KMS-11 (cell line): ENCODE measurements around the gene CAMTA1.

Experiments used
- H2AFZ ChIP-seq: fragments of 200-600 bp; sonication (generic); 2 replicates; pipeline ENCODE4 v1.6.1; 2016; ENCODE audit warnings: antibody characterized with exemption, mixed run types, low read depth
- H3K27ac ChIP-seq: fragments of 200-600 bp; sonication (generic); 2 replicates; pipeline ENCODE4 v1.6.1; 2016; ENCODE audit warnings: mild to moderate bottlenecking, mixed run types
- H3K27me3 ChIP-seq: fragments of 200-600 bp; sonication (generic); 2 replicates; pipeline ENCODE4 v1.6.1; 2017; ENCODE audit warnings: mild to moderate bottlenecking, low read depth, mixed run types, moderate library complexity; ENCODE audit not compliant: insufficient read depth
- H3K36me3 ChIP-seq: fragments of 200-600 bp; sonication (generic); 2 replicates; pipeline ENCODE4 v1.6.1; 2017; ENCODE audit warnings: mild to moderate bottlenecking, mixed run types; ENCODE audit not compliant: insufficient read depth
- H3K4me1 ChIP-seq: fragments of 200-600 bp; sonication (generic); 2 replicates; pipeline ENCODE4 v1.6.1; 2016; ENCODE audit warnings: mild to moderate bottlenecking, low read depth, mixed run types; ENCODE audit not compliant: poor library complexity, severe bottlenecking
- H3K4me2 ChIP-seq: fragments of 200-600 bp; sonication (generic); 2 replicates; pipeline ENCODE4 v1.7.0; 2016; ENCODE audit warnings: mild to moderate bottlenecking, mixed run types
- H3K4me3 ChIP-seq: fragments of 200-600 bp; sonication (generic); IDR thresholded peaks from 2 replicates; pipeline ENCODE4 v1.6.1; 2017; ENCODE audit warnings: low read depth, low read length, mixed read lengths; ENCODE audit not compliant: insufficient read depth
- H3K79me2 ChIP-seq: fragments of 200-600 bp; sonication (generic); 2 replicates; pipeline ENCODE4 v1.6.1; 2016; ENCODE audit warnings: low read depth, mixed run types; ENCODE audit not compliant: insufficient read depth
- H3K9ac ChIP-seq: fragments of 200-600 bp; sonication (generic); 2 replicates; pipeline ENCODE4 v1.6.1; 2016; ENCODE audit warnings: mild to moderate bottlenecking, mixed run types
- H4K20me1 ChIP-seq: fragments of 200-600 bp; sonication (generic); 2 replicates; pipeline ENCODE4 v1.6.1; 2016; ENCODE audit warnings: mild to moderate bottlenecking, mixed run types; ENCODE audit not compliant: insufficient read depth
- TF ChIP-seq, protein P1 (sequence below): fragments of 200-600 bp; sonication (generic); conservative IDR thresholded peaks from 2 replicates; pipeline ENCODE4 v1.6.1; 2017; ENCODE audit warnings: low read depth, mild to moderate bottlenecking, antibody characterized with exemption, low read length, moderate library complexity, mixed read lengths

CAMTA1 gene

DNA sequence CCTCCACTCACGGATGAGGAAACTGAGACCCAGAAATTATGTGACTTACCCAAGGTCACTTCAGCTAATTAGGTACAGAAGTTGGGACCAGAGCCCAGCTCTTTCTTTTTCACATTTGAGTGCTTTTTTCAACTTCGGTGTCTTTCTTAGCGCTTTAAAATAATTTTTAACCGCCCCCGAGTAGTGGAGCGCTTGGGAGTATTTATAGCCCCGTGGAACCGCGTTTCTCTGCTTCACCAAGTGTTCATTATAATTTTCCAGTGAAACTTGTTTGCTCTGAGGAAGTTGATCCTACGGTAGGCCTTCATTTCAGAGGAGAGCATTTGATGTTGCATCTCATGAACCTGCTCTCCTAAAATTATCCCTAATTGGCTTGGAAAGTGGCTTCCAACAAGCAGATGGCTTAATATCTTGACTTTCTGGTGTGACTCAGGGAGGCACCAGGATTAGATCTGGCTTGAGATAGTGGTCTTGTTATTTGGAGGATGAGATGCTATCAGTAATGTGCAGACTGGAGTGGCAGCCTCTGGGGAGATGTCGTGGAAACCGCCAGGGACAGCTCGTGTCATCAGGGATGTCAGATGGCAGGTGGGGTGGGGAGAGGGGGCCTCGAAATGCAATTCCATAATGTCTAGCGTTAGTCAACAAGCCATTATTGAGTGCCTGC, 321.3 kb downstream of the CAMTA1 start:
- no peak overlapping the region for H3K27ac ChIP-seq
- no peaks in the 10 kb centered on the region for H3K4me1 ChIP-seq
- peaks cover 40% of the 10 kb centered on the region for H3K27me3 ChIP-seq
- no peak overlapping the region for H3K9ac ChIP-seq
- H3K4me2 ChIP-seq: no peak overlapping the region
- no peaks in the 10 kb centered on the region for H3K79me2 ChIP-seq
- no peak overlapping the region for H2AFZ ChIP-seq
- no peaks in the 10 kb centered on the region for H4K20me1 ChIP-seq
- no peak overlapping the region for H3K4me3 ChIP-seq
- no peaks in the 10 kb centered on the region for H3K36me3 ChIP-seq
- TF ChIP-seq, protein P1, sequence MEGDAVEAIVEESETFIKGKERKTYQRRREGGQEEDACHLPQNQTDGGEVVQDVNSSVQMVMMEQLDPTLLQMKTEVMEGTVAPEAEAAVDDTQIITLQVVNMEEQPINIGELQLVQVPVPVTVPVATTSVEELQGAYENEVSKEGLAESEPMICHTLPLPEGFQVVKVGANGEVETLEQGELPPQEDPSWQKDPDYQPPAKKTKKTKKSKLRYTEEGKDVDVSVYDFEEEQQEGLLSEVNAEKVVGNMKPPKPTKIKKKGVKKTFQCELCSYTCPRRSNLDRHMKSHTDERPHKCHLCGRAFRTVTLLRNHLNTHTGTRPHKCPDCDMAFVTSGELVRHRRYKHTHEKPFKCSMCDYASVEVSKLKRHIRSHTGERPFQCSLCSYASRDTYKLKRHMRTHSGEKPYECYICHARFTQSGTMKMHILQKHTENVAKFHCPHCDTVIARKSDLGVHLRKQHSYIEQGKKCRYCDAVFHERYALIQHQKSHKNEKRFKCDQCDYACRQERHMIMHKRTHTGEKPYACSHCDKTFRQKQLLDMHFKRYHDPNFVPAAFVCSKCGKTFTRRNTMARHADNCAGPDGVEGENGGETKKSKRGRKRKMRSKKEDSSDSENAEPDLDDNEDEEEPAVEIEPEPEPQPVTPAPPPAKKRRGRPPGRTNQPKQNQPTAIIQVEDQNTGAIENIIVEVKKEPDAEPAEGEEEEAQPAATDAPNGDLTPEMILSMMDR: no peak

DNA sequence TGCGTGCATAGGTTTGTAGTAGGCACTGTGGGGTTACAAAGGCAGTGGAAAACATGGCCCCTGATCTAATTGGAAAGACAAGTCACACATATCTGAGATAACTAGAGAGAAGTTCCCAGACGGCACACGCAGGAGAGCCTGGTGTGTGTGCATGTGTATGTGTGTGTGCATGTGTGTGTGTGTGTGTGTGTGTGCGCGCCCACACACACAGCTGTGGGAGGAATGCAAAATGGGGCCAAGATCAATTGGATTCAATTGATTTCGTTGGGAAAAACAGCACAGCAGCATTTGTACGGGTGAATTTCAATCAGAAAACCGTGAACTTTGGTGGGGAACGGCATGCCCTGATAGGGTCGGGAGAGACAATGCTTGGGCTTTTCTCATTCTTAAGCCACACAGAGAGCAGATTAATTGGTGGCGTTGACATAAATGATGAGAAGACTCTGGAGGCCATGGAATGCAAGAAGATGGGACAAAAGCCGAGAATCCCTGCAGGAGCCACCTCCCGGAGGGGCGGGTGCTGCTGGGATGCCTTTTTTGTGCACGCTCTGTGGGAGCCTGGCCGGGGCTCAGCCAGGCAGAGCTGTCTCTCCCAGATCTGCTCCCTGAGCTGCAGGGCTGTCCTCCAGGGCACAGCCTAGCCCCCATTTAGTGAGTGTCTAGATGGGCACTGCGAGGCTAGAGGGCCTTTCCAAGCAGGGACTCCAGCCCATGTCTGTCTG, 322.0 kb downstream of the CAMTA1 start:
- TF ChIP-seq, protein P1: no peak
- no peaks in the 10 kb centered on the region for H3K36me3 ChIP-seq

DNA sequence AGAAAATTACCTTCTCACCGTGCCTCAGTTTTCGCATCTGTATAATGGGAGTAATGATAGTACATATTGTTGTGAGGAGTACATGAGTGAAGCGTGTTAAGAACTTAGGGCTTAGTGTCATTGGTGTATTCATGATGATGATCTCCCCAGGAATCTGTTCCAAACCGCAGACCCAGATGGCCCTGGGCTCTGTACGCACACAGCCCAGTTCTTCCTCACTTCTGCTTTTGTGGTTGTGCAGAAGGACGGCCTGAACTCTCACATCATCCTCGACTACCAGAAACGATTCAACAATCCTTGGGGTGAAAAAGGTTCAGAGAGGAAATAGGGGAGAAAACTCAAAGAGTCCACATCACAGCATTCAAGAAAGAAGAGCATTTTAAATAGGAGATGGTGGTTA, 323.0 kb downstream of the CAMTA1 start:
- no peak overlapping the region for H3K4me2 ChIP-seq
- no peak overlapping the region for H3K27ac ChIP-seq
- H4K20me1 ChIP-seq: no peaks in the 10 kb centered on the region
- H3K27me3 ChIP-seq: peaks cover 40% of the 10 kb centered on the region
- H3K4me1 ChIP-seq: no peaks in the 10 kb centered on the region
- H2AFZ ChIP-seq: no peak overlapping the region
- no peak overlapping the region for H3K4me3 ChIP-seq
- no peak overlapping the region for H3K9ac ChIP-seq
- TF ChIP-seq, protein P1: no peak
- no peaks in the 10 kb centered on the region for H3K36me3 ChIP-seq
- H3K79me2 ChIP-seq: no peaks in the 10 kb centered on the region

More for the DNA sequence above, 322.0 kb downstream of the CAMTA1 start:
- H4K20me1 ChIP-seq: no peaks in the 10 kb centered on the region
- no peaks in the 10 kb centered on the region for H3K79me2 ChIP-seq
- H2AFZ ChIP-seq: no peak overlapping the region
- H3K27me3 ChIP-seq: peaks cover 40% of the 10 kb centered on the region
- H3K4me2 ChIP-seq: no peak overlapping the region
- no peak overlapping the region for H3K27ac ChIP-seq
- H3K4me1 ChIP-seq: no peaks in the 10 kb centered on the region
- no peak overlapping the region for H3K9ac ChIP-seq
- no peak overlapping the region for H3K4me3 ChIP-seq

DNA sequence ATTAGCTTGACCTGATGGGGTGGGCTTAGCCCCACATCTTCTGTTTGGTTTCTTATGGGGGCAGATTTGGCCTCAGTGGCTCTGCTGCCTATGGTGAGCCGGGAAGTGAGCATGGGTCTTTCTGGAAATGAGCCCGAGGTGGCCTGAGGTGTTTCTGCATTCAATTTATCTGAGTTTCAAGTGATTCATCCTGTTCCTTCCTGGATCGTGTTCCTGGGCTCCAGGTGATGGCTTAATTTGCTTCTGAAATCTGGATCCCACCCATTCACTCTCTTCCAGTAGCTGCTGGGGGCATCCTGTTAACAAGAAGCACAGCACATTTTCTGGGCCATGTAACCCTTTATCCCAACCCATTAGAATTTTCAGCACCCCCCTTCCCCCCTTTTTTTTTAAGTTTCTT, 324.6 kb downstream of the CAMTA1 start:
- Histone ChIP-seq H3K4me3 (no peak overlapping the region), H3K36me3 (no peaks in the 10 kb centered on the region), H4K20me1 (no peaks in the 10 kb centered on the region), H3K27me3 (peaks cover 43% of the 10 kb centered on the region), H3K9ac (no peak overlapping the region), H3K4me1 (no peaks in the 10 kb centered on the region), H3K4me2 (no peak overlapping the region), H3K79me2 (no peaks in the 10 kb centered on the region), H2AFZ (no peak overlapping the region), H3K27ac (no peak overlapping the region)
- TF ChIP-seq, protein P1: no peak
